Kidney capillary endothelial cell (primary cell): ENCODE results near the gene UGT1A6.
"Not testable (repeated sequence)": the region's sequence is repeated elsewhere in the genome, so short reads cannot be mapped to it uniquely, and the experiment has no call there.

ENCODE experiments used
- DNase-seq: peaks from one replicate; pipeline ENCODE4 v3.0.0-alpha.2; 2018; ENCODE audit warnings: low spot score

The UGT1A6 gene

GRCh38 chr2:233728723-233729301 is 36.1 kb downstream of the UGT1A6 start, which contains the start of gene UGT1A3:
Gene UGT1A3, plus strand, starts transcription at chr2:233729042. Its CDS starts 85 bp downstream, at chr2:233729127.
- no peak for DNase-seq

- DNase-seq = not testable (repeated sequence)
These were observed 44.4 kb downstream of the UGT1A6 start for GRCh38 chr2:233736868-233737653.

- no peak for DNase-seq
These were observed 48.2 kb downstream of the UGT1A6 start for GRCh38 chr2:233740870-233741269.

- no peak for DNase-seq
These were observed 51.0 kb downstream of the UGT1A6 start for GRCh38 chr2:233743464-233744259.

GRCh38 chr2:233745073-233745755 is 52.5 kb downstream of the UGT1A6 start:
- no peak for DNase-seq

GRCh38 chr2:233745838-233746237 is 53.1 kb downstream of the UGT1A6 start:
- not testable (repeated sequence) for DNase-seq

- DNase-seq = no peak
These were observed 54.0 kb downstream of the UGT1A6 start for GRCh38 chr2:233746475-233747282.

GRCh38 chr2:233747283-233747544 is 54.5 kb downstream of the UGT1A6 start:
- no peak for DNase-seq

GRCh38 chr2:233750689-233751088 is 58.0 kb downstream of the UGT1A6 start:
- DNase-seq = not testable (repeated sequence)

- DNase-seq = not testable (repeated sequence)
These were observed 58.7 kb downstream of the UGT1A6 start for GRCh38 chr2:233751212-233752009.

GRCh38 chr2:233754872-233755611 is 62.4 kb downstream of the UGT1A6 start:
- DNase-seq = no peak

GRCh38 chr2:233756429-233757081 is 63.9 kb downstream of the UGT1A6 start:
- DNase-seq = no peak

GRCh38 chr2:233758141-233758540 is 65.5 kb downstream of the UGT1A6 start:
- no peak for DNase-seq

GRCh38 chr2:233758849-233759248 is 66.2 kb downstream of the UGT1A6 start:
- DNase-seq = no peak

GRCh38 chr2:233760043-233760442 is 67.4 kb downstream of the UGT1A6 start, which contains the start of gene UGT1A1:
Gene UGT1A1, plus strand, starts transcription at chr2:233760270. Its CDS starts 18 bp downstream, at chr2:233760288.
- DNase-seq = no peak

- no peak for DNase-seq
These were observed 68.5 kb downstream of the UGT1A6 start for GRCh38 chr2:233761040-233761769.

- DNase-seq = no peak
These were observed 71.6 kb downstream of the UGT1A6 start for GRCh38 chr2:233764264-233764663.

GRCh38 chr2:233764761-233765160 is 72.1 kb downstream of the UGT1A6 start:
- no peak for DNase-seq

- DNase-seq = no peak
These were observed 73.7 kb downstream of the UGT1A6 start for GRCh38 chr2:233766416-233766815.
